ENCODE results near the gene PTX4.

The PTX4 gene

DNA sequence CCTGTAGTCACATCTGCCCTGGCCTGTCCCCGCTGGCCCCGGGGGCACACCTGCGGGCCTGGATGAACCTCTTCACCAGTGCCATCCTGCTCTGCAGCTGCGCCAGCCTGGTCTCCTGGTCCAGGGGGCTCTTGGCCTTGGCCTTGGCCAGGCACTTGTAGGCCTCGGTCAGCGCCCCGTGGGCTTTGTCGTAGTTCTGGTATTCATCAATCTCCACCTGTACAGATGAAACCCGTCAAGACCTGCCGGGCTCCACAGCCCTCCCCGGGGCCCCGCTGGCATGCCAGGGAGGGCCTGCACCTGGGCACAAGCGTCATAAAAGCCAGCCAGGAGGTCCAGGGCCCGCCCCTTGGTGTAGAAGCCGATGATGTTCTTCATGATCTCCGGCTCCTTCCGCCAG, 31.1 kb upstream of the PTX4 start:
- TF ChIP-seq, protein P1, sequence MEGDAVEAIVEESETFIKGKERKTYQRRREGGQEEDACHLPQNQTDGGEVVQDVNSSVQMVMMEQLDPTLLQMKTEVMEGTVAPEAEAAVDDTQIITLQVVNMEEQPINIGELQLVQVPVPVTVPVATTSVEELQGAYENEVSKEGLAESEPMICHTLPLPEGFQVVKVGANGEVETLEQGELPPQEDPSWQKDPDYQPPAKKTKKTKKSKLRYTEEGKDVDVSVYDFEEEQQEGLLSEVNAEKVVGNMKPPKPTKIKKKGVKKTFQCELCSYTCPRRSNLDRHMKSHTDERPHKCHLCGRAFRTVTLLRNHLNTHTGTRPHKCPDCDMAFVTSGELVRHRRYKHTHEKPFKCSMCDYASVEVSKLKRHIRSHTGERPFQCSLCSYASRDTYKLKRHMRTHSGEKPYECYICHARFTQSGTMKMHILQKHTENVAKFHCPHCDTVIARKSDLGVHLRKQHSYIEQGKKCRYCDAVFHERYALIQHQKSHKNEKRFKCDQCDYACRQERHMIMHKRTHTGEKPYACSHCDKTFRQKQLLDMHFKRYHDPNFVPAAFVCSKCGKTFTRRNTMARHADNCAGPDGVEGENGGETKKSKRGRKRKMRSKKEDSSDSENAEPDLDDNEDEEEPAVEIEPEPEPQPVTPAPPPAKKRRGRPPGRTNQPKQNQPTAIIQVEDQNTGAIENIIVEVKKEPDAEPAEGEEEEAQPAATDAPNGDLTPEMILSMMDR (IDR thresholded peaks at IDR 0.05; ENCODE audit: low read depth, low read length), result no peak
- DNase-seq (ENCODE audit: extremely low read depth, low read depth), result no peak

DNA sequence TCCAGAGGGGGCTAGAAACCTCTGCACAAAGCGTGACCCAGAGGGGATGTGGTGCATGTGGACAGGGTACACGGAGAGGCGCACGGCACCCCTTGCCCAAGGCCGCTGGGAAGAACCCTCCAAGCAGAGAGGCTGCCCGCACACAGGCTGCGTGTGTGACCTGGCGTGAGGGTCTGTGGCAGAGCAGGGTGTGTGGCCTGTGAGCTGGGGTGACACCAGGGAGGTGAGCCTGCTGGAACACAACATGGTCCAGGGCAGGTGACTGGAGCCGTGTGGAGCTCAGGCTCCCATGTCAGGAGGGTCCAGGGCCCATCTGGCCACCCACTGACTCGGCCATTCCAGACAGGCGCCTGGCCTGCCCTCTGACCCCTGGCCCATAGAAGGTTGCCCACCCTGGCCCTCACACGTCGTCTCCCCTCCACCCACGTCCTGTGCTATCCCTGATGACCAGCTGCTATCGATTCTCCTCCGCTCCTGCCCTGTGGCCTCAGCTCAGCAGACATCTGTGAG, 29.9 kb upstream of the PTX4 start:
- no peak for DNase-seq (ENCODE audit: extremely low read depth, low read depth)
- TF ChIP-seq, protein P1 (IDR thresholded peaks at IDR 0.05; ENCODE audit: low read depth, low read length), result no peak

DNA sequence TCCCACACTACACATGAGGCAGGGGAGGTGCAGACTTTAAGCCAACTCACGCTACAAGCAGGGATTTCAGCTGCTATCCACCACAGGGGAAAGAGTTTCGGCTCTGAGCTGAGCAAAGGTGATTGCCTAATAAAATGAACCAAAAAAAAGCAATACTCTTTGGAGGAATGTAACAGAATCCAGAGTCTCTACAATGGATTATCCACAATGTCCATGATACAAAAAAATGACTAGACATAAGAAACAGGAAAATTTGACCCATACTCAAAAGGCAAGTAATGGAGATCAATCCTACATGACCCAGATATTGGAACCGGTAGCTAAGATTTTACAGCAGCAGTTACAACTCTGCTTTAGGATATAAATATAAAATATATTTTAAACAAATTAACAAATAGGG, 25.8 kb upstream of the PTX4 start:
- TF ChIP-seq, protein P1 (IDR thresholded peaks at IDR 0.05; ENCODE audit: low read depth, low read length), result no peak
- no peak for DNase-seq (ENCODE audit: extremely low read depth, low read depth)

DNA sequence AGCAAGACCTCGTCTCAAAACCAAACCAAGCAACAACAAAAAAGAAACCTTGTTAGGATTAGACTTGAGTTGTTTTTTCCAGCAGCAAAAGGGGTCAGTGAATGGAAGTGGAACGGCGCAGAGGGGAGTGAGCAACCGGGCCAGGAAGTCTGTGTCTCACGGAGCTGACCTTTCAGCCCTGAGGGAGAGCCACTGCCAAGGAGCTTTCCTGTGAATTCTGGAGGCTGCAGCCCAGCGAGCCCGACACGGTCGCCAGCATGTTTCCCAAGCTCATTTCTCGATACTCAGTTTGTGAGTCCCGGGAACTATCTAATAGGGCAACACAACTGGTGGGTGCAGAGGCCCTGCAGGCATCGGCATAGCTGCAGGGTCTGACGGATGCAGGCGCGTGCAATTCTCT, 24.0 kb upstream of the PTX4 start:
- TF ChIP-seq, protein P1 (IDR thresholded peaks at IDR 0.05; ENCODE audit: low read depth, low read length), result no peak
- DNase-seq (ENCODE audit: extremely low read depth, low read depth), result no peak

DNA sequence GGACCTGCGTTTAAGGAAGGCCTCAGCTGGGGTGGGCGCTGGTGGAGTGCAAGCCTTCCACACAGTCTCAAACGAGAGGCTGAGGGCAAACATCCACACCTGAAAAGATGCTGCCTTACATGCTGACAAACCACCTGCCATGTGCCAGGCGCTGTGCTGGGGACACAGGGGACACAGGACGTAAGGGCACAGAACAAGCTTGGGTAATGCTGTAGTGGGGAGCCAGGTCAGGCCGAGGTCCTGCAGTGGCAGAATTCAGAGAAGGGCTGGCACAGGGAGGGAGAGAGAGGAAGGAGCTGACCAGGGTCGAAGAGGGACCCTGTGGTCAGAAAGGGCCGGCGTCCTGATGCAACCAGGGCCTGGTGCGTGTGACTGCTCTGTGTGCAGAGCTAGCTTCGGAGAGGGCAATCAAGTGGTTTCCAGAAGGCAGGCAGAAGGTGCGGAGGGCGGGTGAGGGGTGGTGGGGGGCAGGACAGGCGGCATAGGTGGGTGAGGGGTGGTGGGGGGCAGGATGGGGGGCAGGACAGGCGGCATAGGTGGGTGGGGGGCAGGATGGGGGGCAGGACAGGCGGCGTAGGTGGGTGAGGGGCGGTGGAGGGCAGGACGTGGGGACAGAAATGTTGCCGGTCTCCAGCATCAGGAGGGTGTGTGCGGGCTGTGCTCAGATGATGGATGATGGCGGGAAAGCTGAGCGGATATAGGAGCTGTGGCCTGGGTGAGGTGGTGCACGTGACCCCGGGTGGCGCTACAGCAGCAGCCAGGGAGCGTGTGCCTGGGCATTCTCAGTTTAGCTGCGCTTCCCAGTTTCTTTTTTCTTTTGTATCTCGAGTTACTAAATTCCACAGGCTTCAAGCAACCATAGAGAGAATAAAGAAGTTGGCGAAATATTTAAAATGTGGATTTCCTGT, 23.2 kb upstream of the PTX4 start:
- no peak for DNase-seq (ENCODE audit: extremely low read depth, low read depth)
- TF ChIP-seq, protein P1 (IDR thresholded peaks at IDR 0.05; ENCODE audit: low read depth, low read length), result no peak

DNA sequence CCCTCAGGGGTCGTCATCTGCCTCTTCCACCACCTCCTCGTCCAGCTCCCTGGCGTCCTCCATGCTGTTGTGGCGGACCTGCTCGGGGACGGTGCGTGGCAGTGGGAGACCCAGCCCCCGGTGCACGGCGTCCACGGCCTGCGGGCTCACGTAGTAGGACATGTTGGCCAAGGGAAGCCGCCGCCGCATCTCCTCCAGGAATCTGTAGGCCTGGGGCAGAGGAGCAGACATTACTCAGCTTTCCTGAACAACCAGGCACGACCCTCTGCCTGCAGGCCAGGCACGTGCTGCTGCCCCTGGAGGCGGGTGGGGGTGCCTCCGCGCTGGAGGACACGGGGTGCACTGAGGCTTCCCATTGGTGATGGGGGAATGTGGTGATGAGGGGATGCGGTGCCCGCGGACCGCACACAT, 22.2 kb upstream of the PTX4 start:
- TF ChIP-seq, protein P1 (IDR thresholded peaks at IDR 0.05; ENCODE audit: low read depth, low read length), result no peak
- no peak for DNase-seq (ENCODE audit: extremely low read depth, low read depth)

DNA sequence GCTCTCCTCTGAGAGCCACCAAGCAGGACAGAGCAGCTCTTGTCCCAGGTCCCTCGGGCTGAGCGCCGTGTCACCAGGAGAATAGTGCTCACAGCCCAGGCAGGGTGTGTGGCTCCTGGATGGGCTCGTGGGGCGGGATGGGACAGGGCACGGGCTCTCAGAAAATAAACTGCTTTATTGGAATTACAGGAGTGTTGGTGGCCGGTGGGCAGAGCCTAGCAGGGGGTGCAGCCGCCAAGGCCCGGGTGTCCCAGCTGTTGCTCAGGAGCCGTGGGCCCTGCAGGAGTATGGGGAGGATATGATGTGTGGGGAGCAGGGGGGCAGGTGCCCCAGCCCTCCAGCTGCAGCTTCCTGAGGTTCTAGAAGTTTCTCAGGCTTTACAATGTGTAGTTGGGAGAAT, 21.5 kb upstream of the PTX4 start:
- TF ChIP-seq, protein P1 (IDR thresholded peaks at IDR 0.05; ENCODE audit: low read depth, low read length), result no peak
- DNase-seq (ENCODE audit: extremely low read depth, low read depth), result no peak

Measured in AG09319 (cell line).